PC-3 (cell line): ENCODE data around the gene IDH3G. TPM values are rescaled to one million over a fixed set of nuclear protein-coding genes. Genes with fewer than 3 reads are reported as not detected.
A peak's percentile ranks its signal among the peaks of the same experiment; 100 is the strongest.

Experiments used
- ATAC-seq: fragments of 200-7000 bp; cut with Tn5 transposase; 2 replicates; pipeline ENCODE4 v1.9.1; 2020; ENCODE audit warnings: mild to moderate bottlenecking, moderate library complexity
- BruUV-seq: library from RNA; stranded (reverse); fragments of 400-500 nt; replicated peaks from 2 replicates; lab custom pipeline; 2021; lab: Mats Ljungman, UMichigan
- CTCF ChIA-PET: fragments of 300-600 bp; sonication (Branson Sonifier 250); formaldehyde crosslinking; loops from one replicate; lab custom pipeline; 2022; ENCODE audit warnings: antibody characterized with exemption; lab: Charles Lee
- POLR2A ChIA-PET: fragments of 300-600 bp; sonication (Branson Sonifier 250); formaldehyde crosslinking; loops from one replicate; lab custom pipeline; 2022; ENCODE audit warnings: antibody characterized with exemption; ENCODE audit not compliant: unreplicated experiment; lab: Charles Lee
- DNase-seq: peaks from one replicate; pipeline ENCODE4 v3.0.0-alpha.2; 2015
- H2AFZ ChIP-seq: fragments of 300-600 bp; sonication (generic); 2 replicates; pipeline ENCODE4 v1.6.0; 2016; ENCODE audit warnings: antibody characterized with exemption, low read length
- H3F3A ChIP-seq: fragments of 300-600 bp; sonication (generic); one replicate; pipeline ENCODE4 v1.6.0; 2017; ENCODE audit warnings: antibody characterized with exemption, low read length, control low read depth, mild to moderate bottlenecking; ENCODE audit not compliant: unreplicated experiment
- H3K27ac ChIP-seq: fragments of 300-600 bp; sonication (generic); 2 replicates; pipeline ENCODE4 v1.5.1; 2016; ENCODE audit warnings: mild to moderate bottlenecking, low read length
- H3K27me3 ChIP-seq: fragments of 300-600 bp; sonication (generic); 2 replicates; pipeline ENCODE4 v1.6.1; 2016; ENCODE audit warnings: low read length, mixed read lengths
- H3K36me3 ChIP-seq: fragments of 300-600 bp; sonication (generic); 2 replicates; pipeline ENCODE4 v1.6.1; 2016; ENCODE audit warnings: low read depth, mixed run types, low read length, mixed read lengths
- H3K4me1 ChIP-seq: fragments of 300-600 bp; sonication (generic); 2 replicates; pipeline ENCODE4 v1.5.1; 2016; ENCODE audit warnings: low read length; ENCODE audit not compliant: insufficient read depth
- H3K4me2 ChIP-seq: fragments of 300-600 bp; sonication (generic); 2 replicates; pipeline ENCODE4 v1.6.0; 2016; ENCODE audit warnings: low read length
- H3K4me3 ChIP-seq: fragments of 300-600 bp; sonication (generic); 2 replicates; pipeline ENCODE4 v1.5.1; 2016; ENCODE audit warnings: mild to moderate bottlenecking, low read length, mixed read lengths
- H3K79me2 ChIP-seq: fragments of 300-600 bp; sonication (generic); 2 replicates; pipeline ENCODE4 v1.6.1; 2017; ENCODE audit warnings: low read length, mixed read lengths
- H3K9ac ChIP-seq: fragments of 300-600 bp; sonication (generic); 2 replicates; pipeline ENCODE4 v1.6.0; 2016; ENCODE audit warnings: mild to moderate bottlenecking, low read length
- H3K9me2 ChIP-seq: fragments of 300-600 bp; sonication (generic); replicated peaks from 2 replicates; pipeline ENCODE4 v1.6.1; 2016; ENCODE audit warnings: mixed run types, low read length, mixed read lengths
- H3K9me3 ChIP-seq: fragments of 300-600 bp; sonication (generic); 2 replicates; pipeline ENCODE4 v1.6.1; 2016; ENCODE audit warnings: low read length, mixed read lengths
- H4K20me1 ChIP-seq: fragments of 300-600 bp; sonication (generic); 2 replicates; pipeline ENCODE4 v1.6.1; 2016; ENCODE audit warnings: low read length, mixed read lengths
- EZH2 ChIP-seq: fragments of 300-600 bp; sonication (generic); IDR thresholded peaks from one replicate; pipeline ENCODE4 v1.6.1; 2017; ENCODE audit warnings: antibody characterized with exemption, mild to moderate bottlenecking, low read length; ENCODE audit not compliant: unreplicated experiment
- EZH2phosphoT487 ChIP-seq: fragments of 300-600 bp; sonication (generic); IDR thresholded peaks from 2 replicates; pipeline ENCODE4 v1.6.1; 2018; ENCODE audit warnings: mild to moderate bottlenecking, antibody characterized with exemption, low read length, borderline replicate concordance
- intact Hi-C: fragments of 100-400 bp; cut with micrococcal nuclease; formaldehyde crosslinking; loops from 2 replicates; pipeline ENCODE4 v1.9.0; 2023
- total RNA-seq: library from RNA; depleted of rRNA; stranded (reverse); fragments of >200 nt; gene quantifications from 2 replicates; pipeline ENCODE4 v1.2.3, GENCODE V29; 2014
- TF ChIP-seq, protein P1 (sequence below): fragments of 300-600 bp; sonication (generic); conservative IDR thresholded peaks from 2 replicates; pipeline ENCODE4 v1.5.1; 2017; ENCODE audit warnings: antibody characterized with exemption, low read depth, mild to moderate bottlenecking, low read length

The IDH3G gene
- total RNA-seq, 1 experiment from 2014 or later: 104 TPM

DNA sequence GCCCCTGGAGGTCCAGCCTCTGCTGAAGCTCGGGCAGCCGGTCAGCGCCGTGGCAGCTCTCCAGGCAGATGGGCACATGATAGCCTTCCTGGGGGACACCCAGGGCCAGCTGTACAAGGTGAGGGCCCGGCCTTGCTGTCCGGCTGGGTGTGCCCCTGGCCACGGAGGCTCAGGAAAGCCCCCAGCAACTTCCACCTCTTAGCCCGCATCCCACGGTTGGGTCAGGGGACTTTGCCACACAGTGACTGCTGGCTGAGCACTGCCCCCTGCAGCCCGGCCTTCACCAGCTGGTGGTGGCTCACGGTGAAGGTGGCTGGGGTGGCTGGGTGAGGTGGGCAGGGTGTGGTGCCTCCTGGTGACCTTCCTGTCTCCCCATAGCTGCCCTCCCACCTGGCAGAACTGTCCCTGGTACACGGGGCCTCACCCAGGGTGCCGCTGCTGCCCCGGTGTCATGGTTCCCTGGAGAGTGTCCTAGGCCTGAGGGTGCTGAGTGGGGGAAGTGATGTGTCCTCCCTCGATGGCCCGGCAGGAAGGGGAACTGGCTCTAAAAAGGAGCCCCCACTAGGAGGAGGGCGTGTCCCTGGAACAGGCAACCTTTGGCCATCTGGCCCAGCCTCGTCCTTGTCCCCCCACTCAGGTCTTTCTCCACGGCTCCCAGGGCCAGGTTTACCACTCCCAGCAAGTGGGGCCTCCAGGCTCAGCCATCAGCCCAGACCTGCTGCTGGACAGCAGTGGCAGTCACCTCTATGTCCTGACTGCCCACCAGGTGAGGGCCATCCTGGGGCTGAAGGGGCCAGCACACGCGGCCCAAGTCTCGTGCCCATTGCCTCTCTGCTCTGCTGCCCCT, 25.6 kb downstream of the IDH3G start:
- peaks cover 25% of the 10 kb centered on the region for H3K79me2 ChIP-seq
- H3K36me3 ChIP-seq: no peaks in the 10 kb centered on the region
- POLR2A ChIA-PET: no interaction called here
- H3K27me3 ChIP-seq: no peaks in the 10 kb centered on the region
- no peaks in the 10 kb centered on the region for H4K20me1 ChIP-seq
- intact Hi-C loops: no loop called here
- ATAC-seq: no peak
- no peaks in the 10 kb centered on the region for H3F3A ChIP-seq
- BruUV-seq: no TSS peak
- H2AFZ ChIP-seq: no peak overlapping the region
- no peak for DNase-seq
- H3K27ac ChIP-seq: no peak overlapping the region
- CTCF ChIA-PET: no interaction called here
- H3K4me2 ChIP-seq: no peak overlapping the region
- TF ChIP-seq EZH2 (no peak), EZH2phosphoT487 (no peak)
- TF ChIP-seq, protein P1, sequence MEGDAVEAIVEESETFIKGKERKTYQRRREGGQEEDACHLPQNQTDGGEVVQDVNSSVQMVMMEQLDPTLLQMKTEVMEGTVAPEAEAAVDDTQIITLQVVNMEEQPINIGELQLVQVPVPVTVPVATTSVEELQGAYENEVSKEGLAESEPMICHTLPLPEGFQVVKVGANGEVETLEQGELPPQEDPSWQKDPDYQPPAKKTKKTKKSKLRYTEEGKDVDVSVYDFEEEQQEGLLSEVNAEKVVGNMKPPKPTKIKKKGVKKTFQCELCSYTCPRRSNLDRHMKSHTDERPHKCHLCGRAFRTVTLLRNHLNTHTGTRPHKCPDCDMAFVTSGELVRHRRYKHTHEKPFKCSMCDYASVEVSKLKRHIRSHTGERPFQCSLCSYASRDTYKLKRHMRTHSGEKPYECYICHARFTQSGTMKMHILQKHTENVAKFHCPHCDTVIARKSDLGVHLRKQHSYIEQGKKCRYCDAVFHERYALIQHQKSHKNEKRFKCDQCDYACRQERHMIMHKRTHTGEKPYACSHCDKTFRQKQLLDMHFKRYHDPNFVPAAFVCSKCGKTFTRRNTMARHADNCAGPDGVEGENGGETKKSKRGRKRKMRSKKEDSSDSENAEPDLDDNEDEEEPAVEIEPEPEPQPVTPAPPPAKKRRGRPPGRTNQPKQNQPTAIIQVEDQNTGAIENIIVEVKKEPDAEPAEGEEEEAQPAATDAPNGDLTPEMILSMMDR: 0 out of 2 replicates have a peak, but pooled peaks have one; percentile 15
- no peaks in the 10 kb centered on the region for H3K9me3 ChIP-seq
- H3K4me1 ChIP-seq: peaks cover 28% of the 10 kb centered on the region
- H3K9ac ChIP-seq: no peak overlapping the region
- no peaks in the 10 kb centered on the region for H3K9me2 ChIP-seq
- H3K4me3 ChIP-seq: no peak overlapping the region

DNA sequence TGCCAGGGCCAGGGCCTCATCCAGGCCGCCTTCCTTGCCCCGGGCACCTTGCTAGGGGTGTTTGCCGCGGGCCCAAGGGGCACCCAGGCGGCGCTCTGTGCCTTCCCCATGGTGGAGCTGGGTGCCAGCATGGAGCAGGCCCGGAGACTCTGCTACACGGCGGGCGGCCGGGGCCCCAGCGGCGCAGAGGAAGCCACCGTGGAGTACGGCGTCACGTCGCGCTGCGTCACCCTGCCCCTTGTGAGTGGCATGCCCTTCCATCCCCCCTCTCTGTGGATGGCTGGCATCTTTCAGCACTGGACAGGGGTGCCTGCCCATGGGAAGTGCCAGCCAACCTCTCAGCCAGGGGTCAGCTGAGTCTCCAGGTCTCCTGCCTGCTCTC, 26.5 kb downstream of the IDH3G start:
- Histone ChIP-seq H3F3A (no peaks in the 10 kb centered on the region), H3K36me3 (no peaks in the 10 kb centered on the region), H3K9me3 (no peaks in the 10 kb centered on the region), H3K79me2 (peaks cover 25% of the 10 kb centered on the region), H4K20me1 (no peaks in the 10 kb centered on the region), H3K27me3 (no peaks in the 10 kb centered on the region), H3K9me2 (no peaks in the 10 kb centered on the region), H3K4me3 (no peak overlapping the region), H3K4me1 (peaks cover 28% of the 10 kb centered on the region), H3K4me2 (no peak overlapping the region), H3K9ac (no peak overlapping the region), H2AFZ (no peak overlapping the region), H3K27ac (no peak overlapping the region)
- intact Hi-C loops: no loop called here
- no peak for ATAC-seq
- no TSS peak for BruUV-seq
- ChIA-PET POLR2A (no interaction called here), CTCF (no interaction called here)
- TF ChIP-seq, protein P1: no peak
- TF ChIP-seq EZH2 (no peak), EZH2phosphoT487 (no peak)
- DNase-seq: no peak
